Endothelial cell of hepatic sinusoid (primary cell): ENCODE results near the gene FAHD2B.
"Not testable (repeated sequence)": the region's sequence is repeated elsewhere in the genome, so short reads cannot be mapped to it uniquely, and the experiment has no call there.

Experiments
- in situ Hi-C: cut with HindIII; loops from 2 replicates; pipeline ENCODE4 v1.10.0; 2017; ENCODE audit warnings: low sequenced_read_pairs

The FAHD2B gene

GRCh38 chr2:97068722-97069121, 26.0 kb downstream of the FAHD2B start:
- in situ Hi-C loops: not testable (repeated sequence)

- in situ Hi-C loops: no loop called here
These were observed 26.6 kb downstream of the FAHD2B start for GRCh38 chr2:97068074-97068473.

- in situ Hi-C loops: no loop called here
These were observed 27.2 kb downstream of the FAHD2B start for GRCh38 chr2:97067279-97068004.

- in situ Hi-C loops: not testable (repeated sequence)
These were observed 28.7 kb downstream of the FAHD2B start for GRCh38 chr2:97066030-97066429.

GRCh38 chr2:97062020-97062419, 32.7 kb downstream of the FAHD2B start:
- in situ Hi-C loops: not testable (repeated sequence)

- in situ Hi-C loops: not testable (repeated sequence)
These were observed 34.9 kb downstream of the FAHD2B start for GRCh38 chr2:97059782-97060181.

- in situ Hi-C loops: not testable (repeated sequence)
These were observed 38.5 kb downstream of the FAHD2B start for GRCh38 chr2:97056150-97056549.

- in situ Hi-C loops: not testable (repeated sequence)
These were observed 44.6 kb downstream of the FAHD2B start for GRCh38 chr2:97050032-97050431.

- in situ Hi-C loops: not testable (repeated sequence)
These were observed 46.2 kb downstream of the FAHD2B start for GRCh38 chr2:97048448-97048847.

GRCh38 chr2:97046676-97047075, 48.0 kb downstream of the FAHD2B start:
- in situ Hi-C loops: not testable (repeated sequence)

- in situ Hi-C loops: not testable (repeated sequence)
These were observed 48.7 kb downstream of the FAHD2B start for GRCh38 chr2:97045895-97046499.
